ENCODE results near the gene NLGN2. TPM values are rescaled to one million over a fixed set of nuclear protein-coding genes. Genes with fewer than 3 reads are reported as not detected.

The NLGN2 gene
- total RNA-seq, 1 donor from 2014 or later: 44.8 TPM

DNA sequence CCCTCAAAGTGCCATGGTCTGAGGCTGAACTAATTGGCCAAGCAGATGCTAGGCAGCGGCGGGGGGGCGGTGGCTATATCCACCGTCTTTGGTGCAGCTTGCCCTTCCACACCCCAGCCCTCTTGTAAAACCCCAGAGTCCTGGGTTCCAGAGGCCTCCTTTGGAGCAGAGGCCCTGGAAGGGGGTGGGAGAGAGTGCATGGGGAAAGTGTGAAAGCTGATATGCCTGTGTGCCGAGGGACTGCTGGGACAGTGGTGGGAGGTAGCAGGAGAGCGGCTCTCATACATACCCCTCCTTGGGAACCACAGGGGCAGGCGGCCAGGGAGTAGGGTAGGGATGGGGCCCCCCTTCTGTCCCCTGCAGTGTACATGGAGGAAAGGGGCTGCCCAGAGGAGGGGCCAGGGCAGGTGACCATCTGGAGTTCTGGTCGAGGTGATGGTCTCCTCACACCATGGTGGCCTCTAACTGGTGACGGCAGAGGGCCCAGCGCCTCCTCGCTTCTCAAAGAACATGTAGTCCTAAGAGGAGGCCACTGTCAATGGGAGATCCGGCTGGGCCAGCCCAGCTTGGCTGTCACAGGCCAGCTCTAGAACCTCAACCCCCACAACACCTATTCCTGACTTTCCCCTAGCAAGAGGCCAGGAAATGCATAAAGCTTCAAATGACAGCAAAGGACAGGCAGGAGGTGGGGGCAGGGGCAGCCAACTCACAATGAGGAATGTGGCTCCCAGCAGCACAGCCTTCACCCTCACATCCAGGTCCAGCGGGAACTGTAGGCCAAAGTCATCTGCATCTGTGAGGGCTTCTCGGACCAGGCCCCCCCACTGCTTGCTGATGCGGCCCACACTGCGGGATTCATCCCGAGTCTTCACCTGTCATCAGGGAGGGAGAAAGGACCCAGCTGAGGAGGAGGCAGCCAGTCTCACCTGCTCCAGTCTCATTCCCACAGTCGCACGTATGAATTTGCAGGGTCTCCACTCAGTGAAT, 17.4 kb upstream of the NLGN2 start:
- intact Hi-C loops (cut with DNase I): no loop called here
- ATAC-seq (no peak), DNase-seq (ENCODE audit: low spot score) (no peak)

DNA sequence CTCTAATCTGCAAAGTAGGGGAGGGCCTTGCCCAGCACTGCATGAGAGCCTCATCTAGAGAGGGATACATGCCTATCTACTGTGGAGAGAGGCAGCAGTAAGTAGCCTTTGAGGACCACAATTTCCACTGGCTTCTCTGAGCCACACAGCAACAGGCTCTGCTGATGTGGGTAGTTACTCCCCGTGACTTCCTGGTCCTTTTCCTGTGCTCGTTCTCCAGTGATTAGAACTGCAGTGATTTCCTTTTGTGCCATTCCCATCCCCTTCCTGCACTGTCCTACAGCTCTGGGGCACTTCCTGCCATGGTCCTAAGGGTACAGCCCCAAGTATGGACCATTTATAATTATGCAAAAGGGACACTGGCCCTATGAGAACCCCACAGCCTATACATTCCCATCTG, 16.3 kb upstream of the NLGN2 start:
- ATAC-seq (no peak), DNase-seq (ENCODE audit: low spot score) (no peak)
- intact Hi-C loops (cut with DNase I): no loop called here

DNA sequence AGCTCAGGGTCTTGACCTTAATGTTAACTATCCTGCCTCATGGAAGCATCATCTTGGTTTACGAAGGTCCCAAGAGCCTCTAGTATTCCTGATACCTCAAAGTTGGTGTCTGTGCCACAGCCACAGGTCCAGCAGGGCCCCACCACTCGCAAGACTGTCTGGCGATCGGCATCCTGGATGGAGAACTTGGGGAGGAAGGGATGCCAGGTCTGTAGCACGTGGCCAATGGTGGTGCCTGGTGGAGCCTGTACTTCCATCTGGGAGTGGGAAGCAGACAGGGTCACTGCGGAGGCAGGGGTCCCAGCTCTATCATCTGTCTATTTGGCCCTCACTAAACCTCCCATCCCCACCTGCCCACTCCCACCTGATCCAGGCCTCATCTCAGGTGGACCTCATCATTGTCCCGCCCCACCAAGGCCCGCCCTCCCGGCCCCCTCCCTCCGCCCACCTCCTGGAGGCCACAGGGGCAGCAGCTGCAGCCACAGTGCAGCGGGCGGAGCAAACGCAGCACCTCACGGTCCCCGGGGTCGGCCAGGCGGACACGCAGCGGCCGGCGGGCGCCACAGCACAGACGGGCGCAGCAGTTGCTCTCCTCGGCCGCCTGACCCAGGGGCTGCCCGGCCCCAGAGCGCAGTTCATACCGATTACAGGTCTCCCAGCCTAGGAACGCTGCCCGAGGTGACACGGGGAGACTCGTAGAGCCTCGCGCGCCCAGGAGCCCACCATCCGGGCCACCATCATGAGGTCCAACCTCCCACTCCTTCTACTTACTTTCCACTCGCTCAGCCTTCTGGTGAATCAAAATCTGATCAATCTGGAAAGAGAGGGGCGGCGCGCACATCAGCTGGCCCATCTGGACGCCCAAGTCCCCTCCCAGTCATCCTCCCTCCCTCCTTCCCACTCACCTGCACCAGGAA, 14.7 kb upstream of the NLGN2 start:
- DNase-seq (ENCODE audit: low spot score) (no peak), ATAC-seq (no peak)
- intact Hi-C loops (cut with DNase I): no loop called here

DNA sequence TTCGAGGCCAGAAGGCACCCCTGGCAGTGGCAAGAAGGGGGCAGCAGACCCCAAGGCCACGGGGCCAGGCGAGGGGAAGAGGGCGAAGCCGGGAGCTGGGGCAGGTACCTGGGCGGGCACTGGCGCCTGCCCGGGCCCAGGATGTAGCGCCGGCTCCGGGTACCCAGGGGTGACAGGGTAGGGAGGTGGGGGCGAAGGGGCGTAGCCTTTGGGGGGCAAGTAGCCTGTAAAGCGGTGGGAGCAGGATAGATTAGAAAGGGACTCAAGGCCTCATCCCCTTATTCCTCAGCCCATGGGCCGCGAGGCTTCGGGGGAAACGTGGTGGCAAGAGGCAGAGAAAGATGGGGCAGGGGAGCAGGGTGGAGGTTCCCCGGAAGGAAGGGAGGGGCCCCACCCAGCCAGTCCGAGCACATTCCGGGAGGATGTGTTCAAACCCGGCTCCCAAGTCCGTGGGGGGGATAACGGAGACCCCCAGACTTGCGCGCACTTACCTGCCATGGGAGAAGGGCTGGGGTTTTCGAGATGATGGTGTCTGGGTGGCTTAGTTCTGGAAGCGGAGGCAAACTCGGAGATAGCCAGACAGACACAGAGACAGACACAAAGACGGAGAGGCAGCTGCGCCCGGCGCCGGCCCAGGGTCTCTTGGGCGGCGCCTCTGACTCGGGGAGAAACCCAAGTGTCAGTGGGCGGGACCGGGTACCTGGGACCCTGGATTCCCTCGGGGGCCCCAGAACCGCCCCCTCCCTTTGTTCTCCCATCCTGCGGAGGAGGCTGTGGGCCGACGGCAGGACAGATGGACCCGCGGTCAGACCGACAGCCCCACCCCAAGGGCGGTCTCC, 13.8 kb upstream of the NLGN2 start:
- ATAC-seq (peak; percentile 49), DNase-seq (ENCODE audit: low spot score) (no peak)
- intact Hi-C loops (cut with DNase I): no loop called here

DNA sequence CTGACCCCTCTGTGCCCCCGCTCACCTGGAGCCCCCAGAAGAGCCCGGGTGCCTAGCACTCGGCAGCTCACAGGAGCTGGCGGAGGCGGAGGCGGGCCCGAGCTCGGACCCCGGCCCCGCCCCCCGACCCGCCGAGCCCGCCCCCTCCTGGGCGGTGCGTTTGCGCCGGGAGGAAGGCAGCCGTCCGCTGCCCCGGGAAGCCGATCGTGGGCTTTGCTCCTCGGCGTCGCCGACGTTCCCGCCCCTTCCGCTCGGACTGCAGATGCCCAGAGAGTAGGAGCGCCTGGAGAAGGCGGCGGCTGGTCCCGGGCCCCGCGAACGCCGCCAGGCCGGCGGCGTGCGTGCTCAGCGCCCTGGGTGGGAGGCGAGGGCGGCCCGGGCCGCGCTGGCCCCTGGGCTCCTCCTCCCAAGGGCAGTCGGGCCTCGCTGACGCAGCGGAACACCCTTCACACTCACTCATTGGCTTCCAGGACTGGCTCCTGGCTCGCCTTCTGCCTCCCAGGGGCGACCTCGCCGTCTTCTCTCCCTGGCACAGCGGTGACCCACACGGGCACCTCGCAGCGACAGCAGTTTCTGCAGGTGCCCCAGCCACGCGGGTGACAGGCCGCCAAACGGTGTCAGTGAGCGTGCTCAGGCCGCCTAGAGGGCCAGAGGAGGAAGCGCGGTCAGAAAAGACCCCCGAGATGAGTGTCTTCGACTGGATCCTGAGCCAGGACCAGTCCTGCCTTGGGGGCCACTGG, 13.0 kb upstream of the NLGN2 start, which contains the start of gene PLSCR3:
PLSCR3 (minus strand) TSS at position 74 of the 740 bp plus-strand sequence. CDS start 415 bp downstream, outside the sequence.
- intact Hi-C loops (cut with DNase I): no loop called here
- DNase-seq (ENCODE audit: low spot score): peak; percentile 93
- peak; percentile 93 for ATAC-seq

DNA sequence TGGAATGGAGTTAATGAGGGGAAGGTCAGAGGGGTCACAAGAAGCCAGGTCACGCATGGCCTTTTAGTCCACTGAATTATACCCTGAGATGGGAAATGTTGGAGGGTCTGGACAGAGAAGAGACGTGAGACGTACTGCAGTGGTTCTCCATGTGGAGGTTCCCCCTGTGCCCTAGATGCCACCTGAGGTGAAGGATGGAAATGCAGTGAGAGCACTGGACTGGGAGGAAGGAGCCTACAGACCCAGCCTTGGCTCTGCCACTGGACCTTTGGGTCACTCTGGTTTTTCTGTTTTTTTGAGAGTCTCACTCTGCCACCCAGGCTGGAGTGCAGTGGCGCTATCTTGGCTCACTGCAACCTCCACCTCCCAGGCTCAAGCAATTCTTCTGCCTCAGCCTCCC, 11.5 kb upstream of the NLGN2 start:
- DNase-seq (ENCODE audit: low spot score) (no peak), ATAC-seq (no peak)
- intact Hi-C loops (cut with DNase I): no loop called here

DNA sequence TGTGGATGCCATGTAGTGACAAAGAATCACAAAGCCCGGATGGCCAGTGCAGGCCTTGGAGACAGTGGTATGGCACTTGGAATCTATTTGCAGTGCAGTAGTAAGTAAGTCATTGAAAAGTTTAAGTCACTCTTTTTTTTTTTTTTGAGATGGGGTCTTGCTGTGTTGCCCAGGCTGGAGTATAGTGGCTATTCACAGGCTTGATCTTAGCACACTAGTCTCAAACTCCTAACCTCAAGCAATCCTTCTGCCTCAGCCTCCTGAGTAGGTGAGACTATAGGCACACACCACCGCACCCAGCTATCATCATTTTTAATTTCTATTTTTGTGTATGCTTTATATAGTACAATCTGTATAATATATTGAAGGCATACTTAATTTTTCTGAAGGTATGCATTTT, 9.0 kb upstream of the NLGN2 start:
- DNase-seq (ENCODE audit: low spot score): no peak
- ATAC-seq: no peak
- intact Hi-C loops (cut with DNase I): no loop called here

DNA sequence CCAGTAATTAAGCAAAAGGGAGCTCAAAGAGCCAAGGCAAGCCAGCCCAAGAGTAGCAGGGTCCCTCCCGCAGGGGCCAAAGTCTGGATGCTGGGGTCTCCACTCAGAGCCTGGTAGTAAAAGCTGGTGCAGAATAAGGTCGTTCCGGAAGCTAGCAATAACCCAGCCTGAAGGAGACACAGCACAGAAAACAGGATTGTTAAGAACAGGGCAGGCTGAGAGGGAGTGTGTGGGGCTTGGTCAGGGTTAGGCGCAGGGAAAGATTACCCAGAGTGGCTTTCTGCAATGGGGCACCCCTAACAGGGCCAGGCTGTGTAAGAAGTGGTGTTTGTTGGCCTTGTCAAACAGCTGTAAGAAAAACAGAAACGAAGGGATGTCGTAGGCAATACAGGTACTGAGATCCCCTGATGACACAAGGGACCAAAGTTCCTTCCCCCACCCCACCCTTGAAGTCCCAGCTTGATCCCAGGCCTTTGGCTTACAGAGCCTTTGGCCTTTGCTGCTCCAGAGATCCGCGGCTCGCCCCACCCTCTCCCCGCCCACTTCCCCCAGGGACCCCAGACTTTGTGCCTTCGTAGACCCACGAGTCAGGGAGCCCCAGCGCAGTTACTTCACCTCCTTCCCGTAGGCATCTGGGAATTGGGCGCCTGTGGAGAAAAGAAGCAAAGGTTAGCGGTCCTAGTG, 4.5 kb upstream of the NLGN2 start:
- intact Hi-C loops (cut with DNase I): no loop called here
- DNase-seq (ENCODE audit: low spot score) (peak; percentile 84), ATAC-seq (peak; percentile 27)

DNA sequence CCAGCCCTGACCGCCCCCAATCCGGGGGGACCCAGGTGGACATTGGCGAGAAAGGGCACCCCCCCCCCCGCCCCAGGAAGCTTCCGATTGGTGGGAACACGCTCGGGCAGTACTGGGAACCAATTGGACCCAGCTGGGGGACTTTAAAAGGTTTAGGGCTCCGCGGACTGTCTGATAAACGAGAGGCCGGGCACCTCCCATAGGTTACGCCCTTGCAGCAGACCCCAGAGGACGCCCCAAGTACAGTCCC, 4.0 kb upstream of the NLGN2 start:
- ATAC-seq: peak; percentile 66
- intact Hi-C loops (cut with DNase I): no loop called here

DNA sequence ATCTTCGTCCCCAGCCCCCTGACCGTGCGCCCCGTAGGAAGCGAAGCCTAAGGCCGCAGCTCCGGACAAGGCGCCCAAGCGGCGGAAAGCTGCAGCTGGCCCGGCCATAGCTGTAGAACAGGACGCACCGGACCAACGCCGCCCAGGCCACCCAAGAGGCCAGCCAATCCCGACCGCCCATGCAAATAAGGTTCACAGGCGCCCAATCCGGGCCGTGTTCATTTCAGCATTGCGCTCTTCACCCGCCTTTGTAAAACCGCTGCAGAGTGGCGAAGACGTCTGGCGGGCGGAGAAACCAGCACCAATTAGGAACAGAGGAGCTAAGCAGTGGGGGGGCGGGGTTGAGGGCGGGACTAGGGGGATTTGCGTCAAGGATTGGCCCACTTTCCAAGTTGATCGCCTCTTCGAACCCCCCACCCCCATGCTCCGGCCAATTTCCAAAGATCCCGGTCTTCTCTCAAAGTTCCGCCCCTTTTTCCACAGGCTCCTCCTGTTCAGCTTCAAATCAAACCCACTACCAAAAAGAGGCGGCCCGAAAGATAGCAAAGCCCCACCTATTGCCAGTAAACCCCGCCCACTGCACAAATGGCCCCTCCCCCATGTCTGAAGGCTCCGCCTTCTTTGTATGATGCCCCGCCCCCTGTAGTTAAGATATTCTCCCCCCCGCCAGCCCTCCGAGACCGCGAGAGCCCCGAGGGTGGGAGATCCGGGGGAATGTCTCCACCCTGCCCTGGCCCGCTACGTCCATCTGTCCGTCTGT, 3.5 kb upstream of the NLGN2 start, which contains the start of gene TMEM256:
TMEM256 (minus strand) TSS at position 121 of the 760 bp plus-strand sequence; CDS start at position 108, 13 bp downstream.
- DNase-seq (ENCODE audit: low spot score): peak; percentile 98
- intact Hi-C loops (cut with DNase I): no loop called here
- peak; percentile 94 for ATAC-seq

More for the DNA sequence above, 4.0 kb upstream of the NLGN2 start:
- DNase-seq (ENCODE audit: low spot score): no peak

DNA sequence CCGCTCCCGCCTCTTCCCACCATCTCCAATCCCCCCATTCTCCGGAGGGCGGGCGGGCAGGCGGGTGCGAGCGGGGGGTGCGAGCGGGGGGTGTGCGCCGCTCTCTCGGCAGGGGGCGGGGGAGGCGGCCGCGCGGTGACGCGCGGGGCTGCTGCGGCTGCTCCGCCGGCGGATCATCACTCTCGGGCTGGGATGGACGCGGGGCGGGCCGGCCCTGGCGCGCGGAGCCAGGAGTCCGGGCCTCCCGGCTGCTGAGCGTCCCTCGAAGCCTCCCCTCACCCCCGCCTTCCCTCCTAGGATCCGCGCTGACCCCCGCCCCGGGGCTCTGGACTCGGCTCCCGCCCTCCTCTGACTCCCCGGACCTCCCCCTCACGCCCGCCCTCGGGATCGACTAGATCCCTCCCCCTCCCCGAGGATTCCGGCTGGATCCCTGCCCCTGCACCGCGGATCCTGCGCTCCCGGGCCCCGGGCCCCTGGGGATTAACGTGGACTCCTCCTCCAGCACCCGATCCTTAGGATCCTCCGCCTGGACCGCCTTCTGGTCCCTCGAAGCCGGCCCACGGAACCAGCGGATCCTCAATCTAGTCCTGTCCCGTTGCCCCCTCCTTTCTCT, 2.8 kb upstream of the NLGN2 start:
- intact Hi-C loops (cut with DNase I): no loop called here
- DNase-seq (ENCODE audit: low spot score) (peak; percentile 90), ATAC-seq (peak; percentile 55)

DNA sequence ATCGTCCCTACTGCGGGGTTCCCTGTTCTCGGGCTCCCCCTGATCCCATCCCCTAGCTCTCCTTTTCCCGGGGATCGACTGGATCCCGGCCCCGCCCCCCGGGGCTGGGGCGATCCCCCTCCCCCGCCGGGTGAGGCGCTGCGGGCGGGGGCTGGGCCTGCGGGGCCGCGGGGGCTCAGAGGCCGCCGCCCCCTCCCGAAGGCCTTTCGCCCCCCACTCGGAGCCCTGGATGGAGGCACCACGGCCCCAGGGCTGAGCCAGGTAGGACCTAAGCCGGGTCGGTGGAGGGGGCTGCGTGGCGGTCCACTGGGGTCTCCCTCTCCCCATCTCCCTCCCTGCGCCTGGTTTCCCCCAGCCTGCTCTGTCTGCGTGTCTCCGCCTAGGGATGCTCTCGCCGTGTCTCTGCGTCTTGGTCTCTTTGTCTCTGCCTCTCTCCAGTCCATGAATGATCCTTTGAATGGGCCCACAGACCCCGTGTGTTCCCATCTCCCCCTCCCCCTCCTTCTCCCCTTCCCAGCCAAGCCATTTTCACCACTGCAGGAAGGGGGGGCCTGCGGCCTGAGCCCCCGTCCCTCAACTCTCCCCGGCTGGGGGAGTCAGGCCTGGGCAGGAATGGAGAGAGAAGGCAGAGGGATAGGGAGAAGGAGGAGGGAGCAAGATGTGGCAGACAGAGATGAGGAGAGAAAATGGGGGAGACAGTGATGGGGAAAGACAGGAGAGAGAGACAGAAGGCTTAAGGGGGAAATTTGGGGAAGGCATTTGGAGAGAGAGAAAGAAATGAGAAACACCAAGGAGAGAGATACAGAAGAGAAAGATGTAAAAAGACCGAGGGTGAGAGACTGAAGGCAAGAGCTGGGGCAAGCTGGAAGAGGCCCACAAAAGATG, 2.1 kb upstream of the NLGN2 start:
- DNase-seq (ENCODE audit: low spot score) (peak; percentile 69), ATAC-seq (no peak)
- intact Hi-C loops (cut with DNase I): no loop called here

DNA sequence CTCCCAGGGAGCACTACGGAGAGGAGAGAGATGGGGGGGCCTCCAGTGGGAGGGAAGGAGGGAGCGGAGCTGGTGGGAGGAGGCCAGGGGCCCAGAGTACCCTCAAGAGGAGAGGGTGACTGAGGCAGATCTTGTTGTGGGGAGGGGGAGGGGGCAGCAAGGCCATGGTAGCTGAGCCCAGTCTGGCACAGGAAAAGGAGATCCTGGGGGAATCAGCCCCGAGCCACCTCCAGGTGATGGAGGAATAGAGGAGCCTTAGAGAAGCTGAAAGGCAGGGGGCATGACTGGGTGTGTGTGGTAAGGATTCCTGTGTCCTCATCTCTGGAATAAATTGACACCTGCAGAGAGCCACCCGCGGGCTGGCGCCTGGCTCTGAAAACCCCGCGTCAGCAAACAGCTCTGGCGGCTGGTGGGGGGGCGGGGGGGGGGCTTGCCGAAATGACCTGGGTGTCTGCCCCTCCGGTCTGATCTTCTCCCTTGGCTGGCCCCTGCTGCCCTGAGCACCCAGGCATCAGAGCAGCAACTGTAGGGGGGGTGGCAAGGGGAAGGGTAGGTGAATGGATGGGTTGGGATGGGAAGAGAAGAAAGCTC, 1.3 kb upstream of the NLGN2 start:
- intact Hi-C loops (cut with DNase I): no loop called here
- ATAC-seq (no peak), DNase-seq (ENCODE audit: low spot score) (no peak)

DNA sequence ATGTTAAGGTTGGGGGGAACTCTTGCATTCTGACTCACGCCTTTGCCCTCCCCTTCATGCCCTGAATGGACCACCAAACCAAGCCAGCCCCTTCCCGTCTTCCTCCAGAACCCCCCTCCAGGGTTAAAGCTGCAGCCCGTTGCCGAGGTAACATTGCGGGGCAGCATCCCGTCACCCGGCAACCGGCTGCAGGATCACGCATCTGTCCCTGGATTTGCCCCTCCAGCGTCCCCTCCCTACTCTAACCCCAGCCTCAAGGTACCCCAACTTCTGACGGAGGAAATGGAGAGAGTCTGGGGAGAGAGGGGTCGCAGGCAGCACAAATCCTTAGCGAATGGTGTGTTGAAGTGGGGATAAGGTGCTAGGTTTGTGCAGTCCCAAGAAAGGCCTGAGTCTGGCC, 563 bp upstream of the NLGN2 start:
- DNase-seq (ENCODE audit: low spot score) (no peak), ATAC-seq (no peak)
- intact Hi-C loops (cut with DNase I): no loop called here

DNA sequence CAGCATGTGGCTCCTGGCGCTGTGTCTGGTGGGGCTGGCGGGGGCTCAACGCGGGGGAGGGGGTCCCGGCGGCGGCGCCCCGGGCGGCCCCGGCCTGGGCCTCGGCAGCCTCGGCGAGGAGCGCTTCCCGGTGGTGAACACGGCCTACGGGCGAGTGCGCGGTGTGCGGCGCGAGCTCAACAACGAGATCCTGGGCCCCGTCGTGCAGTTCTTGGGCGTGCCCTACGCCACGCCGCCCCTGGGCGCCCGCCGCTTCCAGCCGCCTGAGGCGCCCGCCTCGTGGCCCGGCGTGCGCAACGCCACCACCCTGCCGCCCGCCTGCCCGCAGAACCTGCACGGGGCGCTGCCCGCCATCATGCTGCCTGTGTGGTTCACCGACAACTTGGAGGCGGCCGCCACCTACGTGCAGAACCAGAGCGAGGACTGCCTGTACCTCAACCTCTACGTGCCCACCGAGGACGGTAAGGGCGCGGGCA, 645 bp downstream of the NLGN2 start:
- DNase-seq (ENCODE audit: low spot score) (no peak), ATAC-seq (no peak)
- intact Hi-C loops (cut with DNase I): no loop called here
